Stomach (tissue), 4 donors: ENCODE measurements around the gene GADL1.

Experiments used
- POLR2A ChIP-seq, 4 donors: fragments of 450-650 bp; IDR thresholded peaks; one replicate each; pipeline ENCODE4 v1.6.1; 2016; ENCODE audit warnings: antibody characterized with exemption in 4 of 4, control low read depth in 2 of 4, mild to moderate bottlenecking in 1 of 4, moderate library complexity in 1 of 4
- POLR2AphosphoS5 ChIP-seq, 3 donors: sonication (generic); formaldehyde crosslinking; IDR thresholded peaks; one replicate each; pipeline ENCODE4 v1.6.1; 2016; ENCODE audit warnings: antibody characterized with exemption in 3 of 3

DNA sequence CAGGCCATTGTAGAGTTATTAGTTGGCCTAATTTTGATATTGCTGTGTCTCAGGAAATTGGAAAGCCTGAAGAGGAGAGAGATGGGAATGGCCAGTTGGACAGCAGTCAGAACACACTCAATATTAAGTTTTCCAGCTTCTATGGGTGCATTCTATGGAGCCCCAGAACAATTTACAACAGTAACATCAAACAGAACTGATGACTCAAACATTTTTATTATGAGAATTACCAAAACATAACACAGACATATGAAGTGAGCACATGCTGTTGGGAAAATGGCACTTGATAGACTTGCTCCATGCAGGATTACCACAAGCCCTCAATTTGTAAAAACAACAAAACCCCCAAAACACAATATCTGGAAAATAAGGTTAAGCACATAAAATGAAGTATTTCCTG, 104.3 kb downstream of the GADL1 start:
- TF ChIP-seq POLR2AphosphoS5 (IDR thresholded peaks at IDR 0.05) (no peak), POLR2A (IDR thresholded peaks at IDR 0.05) (no peak)
